Liver (tissue), 9 donors: ENCODE measurements around the gene RASGRF2. TPM values are rescaled to one million over a fixed set of nuclear protein-coding genes. Genes with fewer than 3 reads are reported as not detected.

Experiments used
- DNase-seq: peaks from one replicate; pipeline ENCODE4 v3.0.0-alpha.2; 2017; ENCODE audit warnings: low spot score
- H3K27ac ChIP-seq, 2 donors: one replicate each; pipeline ENCODE4 v1.7.0; 2013; ENCODE audit warnings: inconsistent platforms in 2 of 2, low read length in 2 of 2, control low read depth in 1 of 2, low read depth in 1 of 2, mild to moderate bottlenecking in 1 of 2
- H3K27me3 ChIP-seq, 4 donors: one replicate each; pipeline versions ENCODE4 v1.6.1 to v1.7.0; 2013; ENCODE audit warnings: low read length in 3 of 4, inconsistent platforms in 1 of 4, mild to moderate bottlenecking in 1 of 4, moderate library complexity in 1 of 4; ENCODE audit not compliant: control insufficient read depth in 4 of 4, insufficient read depth in 4 of 4
- H3K36me3 ChIP-seq, 4 donors: one replicate each; pipeline versions ENCODE4 v1.6.1 to v1.7.0; 2013; ENCODE audit warnings: low read length in 3 of 4, mild to moderate bottlenecking in 3 of 4, low read depth in 1 of 4, moderate library complexity in 1 of 4; ENCODE audit not compliant: control insufficient read depth in 4 of 4, insufficient read depth in 3 of 4
- H3K4me1 ChIP-seq, 4 donors: one replicate each; pipeline versions ENCODE4 v1.6.1 to v1.7.0; 2013; ENCODE audit warnings: low read length in 3 of 4, mild to moderate bottlenecking in 3 of 4, moderate library complexity in 1 of 4; ENCODE audit not compliant: control insufficient read depth in 4 of 4, insufficient read depth in 4 of 4
- H3K4me3 ChIP-seq, 3 donors: one replicate each; pipeline versions ENCODE4 v1.6.1 to v1.7.0; 2013; ENCODE audit warnings: low read length in 3 of 3, control low read depth in 1 of 3, low read depth in 1 of 3, mild to moderate bottlenecking in 1 of 3
- H3K9ac ChIP-seq, 2 donors: one replicate each; pipeline ENCODE4 v1.7.0; 2013; ENCODE audit warnings: low read length in 2 of 2, mild to moderate bottlenecking in 2 of 2, moderate library complexity in 2 of 2, control low read depth in 1 of 2, low read depth in 1 of 2
- H3K9me3 ChIP-seq, 4 donors: one replicate each; pipeline versions ENCODE4 v1.6.1 to v1.7.0; 2013; ENCODE audit warnings: low read length in 3 of 4; ENCODE audit not compliant: control insufficient read depth in 4 of 4
- ATF3 ChIP-seq: IDR thresholded peaks from 2 replicates; pipeline ENCODE4 v1.6.1; 2016; ENCODE audit warnings: antibody characterized with exemption
- CTCF ChIP-seq: fragments of 150-350 bp; IDR thresholded peaks from 2 replicates; pipeline ENCODE4 v1.5.1; 2017; ENCODE audit warnings: improper control_type of control experiment, low read depth, low read length; ENCODE audit not compliant: missing input control
- EGR1 ChIP-seq, 2 donors: IDR thresholded peaks; 2 replicates each; pipeline ENCODE4 v1.6.1; 2016 to 2018; ENCODE audit warnings: antibody characterized with exemption in 2 of 2, low read depth in 2 of 2
- FOXA1 ChIP-seq: IDR thresholded peaks from 2 replicates; pipeline ENCODE4 v1.6.1; 2016; ENCODE audit warnings: antibody characterized with exemption
- FOXA2 ChIP-seq: IDR thresholded peaks from 2 replicates; pipeline ENCODE4 v1.6.1; 2016; ENCODE audit warnings: antibody characterized with exemption
- GABPA ChIP-seq, 2 donors: IDR thresholded peaks in 1 of 2; conservative IDR thresholded peaks in 1 of 2; 2 replicates each; pipeline ENCODE4 v1.6.1; 2016; ENCODE audit warnings: antibody characterized with exemption in 2 of 2, mild to moderate bottlenecking in 1 of 2, moderate library complexity in 1 of 2
- HNF4A ChIP-seq, 2 donors: conservative IDR thresholded peaks; 2 replicates each; pipeline ENCODE4 v1.6.1; 2016; ENCODE audit warnings: antibody characterized with exemption in 2 of 2, mild to moderate bottlenecking in 2 of 2
- HNF4G ChIP-seq: IDR thresholded peaks from 2 replicates; pipeline ENCODE4 v1.6.1; 2016; ENCODE audit warnings: antibody characterized with exemption
- JUND ChIP-seq, 2 donors: IDR thresholded peaks; 2 replicates each; pipeline ENCODE4 v1.6.1; 2016; ENCODE audit warnings: antibody characterized with exemption in 2 of 2
- NR2F2 ChIP-seq: IDR thresholded peaks from 2 replicates; pipeline ENCODE4 v1.6.1; 2016; ENCODE audit warnings: antibody characterized with exemption
- RXRA ChIP-seq, 2 donors: IDR thresholded peaks; 2 replicates each; pipeline ENCODE4 v1.6.1; 2017 to 2018; ENCODE audit warnings: antibody characterized with exemption in 2 of 2, mild to moderate bottlenecking in 1 of 2
- SP1 ChIP-seq: IDR thresholded peaks from 2 replicates; pipeline ENCODE4 v1.6.1; 2018; ENCODE audit warnings: antibody characterized with exemption, mild to moderate bottlenecking
- TAF1 ChIP-seq: conservative IDR thresholded peaks from 2 replicates; pipeline ENCODE4 v1.6.1; 2016; ENCODE audit warnings: antibody characterized with exemption, mild to moderate bottlenecking
- YY1 ChIP-seq: IDR thresholded peaks from 2 replicates; pipeline ENCODE4 v1.6.1; 2016; ENCODE audit warnings: antibody characterized with exemption, mild to moderate bottlenecking
- ZBTB33 ChIP-seq: IDR thresholded peaks from 2 replicates; pipeline ENCODE4 v1.6.1; 2016; ENCODE audit warnings: antibody characterized with exemption
- WGBS: extraction: QIAGEN DNeasy Blood & Tissue Kit; methylation state at CpG from one replicate; pipeline ENCODE4 v1.1.7; 2013; 5-methylcytosine and 5-hydroxymethylcytosine counted together
- polyA plus RNA-seq, 2 donors: library from polyadenylated mRNA; stranded (reverse) in 1 of 2; unstranded in 1 of 2; fragments of 200-250 nt in 1 of 2; fragments of >200 nt in 1 of 2; fragmentation: Nextera tagmentation in 1 of 2; extraction: Ambion mirVana in 1 of 2; gene quantifications; one replicate each; pipeline versions ENCODE4 v1.2.1 to v1.2.3, GENCODE V29; 2013 to 2015
- total RNA-seq, 2 donors: library from RNA; depleted of rRNA; stranded (reverse); fragments of >200 nt; gene quantifications; one replicate each; pipeline ENCODE4 v1.2.3, GENCODE V29; 2014
- donor health status: healthy.
- donor health status: healthy.
- donor health status: healthy.
- donor health status: healthy.
- donor health status: healthy.

The RASGRF2 gene
- total and polyA plus RNA-seq, 4 donors = 0.12 to 3.3 (median 0.23) TPM

GRCh38 chr5:81066102-81066501, 105.9 kb downstream of the RASGRF2 start:
- Histone ChIP-seq H3K36me3 (no peaks in the 10 kb centered on the region), H3K9ac (no peak overlapping the region), H3K4me1 (no peaks in the 10 kb centered on the region), H3K9me3 (peaks cover 0 to 2% (median 0%) of the 10 kb centered on the region in 4 donors), H3K27ac (no peak overlapping the region), H3K4me3 (no peak overlapping the region), H3K27me3 (no peaks in the 10 kb centered on the region)
- TF ChIP-seq SP1 (no peak), HNF4G (no peak), HNF4A (conservative IDR thresholded peaks at IDR 0.05) (no peak), RXRA (IDR thresholded peaks at IDR 0.05) (no peak), GABPA (IDR thresholded peaks at IDR 0.05 in 1 of 2, conservative IDR thresholded peaks at IDR 0.05 in 1 of 2) (no peak), YY1 (no peak), JUND (IDR thresholded peaks at IDR 0.05) (no peak), CTCF (no peak), FOXA2 (no peak), ATF3 (no peak), EGR1 (IDR thresholded peaks at IDR 0.05; ENCODE audit: low read depth in 2 of 2) (no peak), ZBTB33 (no peak), FOXA1 (no peak), NR2F2 (no peak), TAF1 (no peak)
- no peak for DNase-seq
- WGBS = 96% methylated on average over 4 of the region's 4 CpGs

GRCh38 chr5:81067406-81067805, 107.2 kb downstream of the RASGRF2 start:
- DNase-seq = no peak
- no peak overlapping the region for H3K9ac ChIP-seq
- H3K27ac ChIP-seq = no peak overlapping the region
- WGBS = 84% methylated on average over 1 of the region's 1 CpG
- no peaks in the 10 kb centered on the region for H3K27me3 ChIP-seq
- H3K4me3 ChIP-seq = no peak overlapping the region
- TF ChIP-seq ZBTB33 = no peak
- no peak for TF ChIP-seq HNF4A (conservative IDR thresholded peaks at IDR 0.05)
- no peak for TF ChIP-seq EGR1 (IDR thresholded peaks at IDR 0.05; ENCODE audit: low read depth in 2 of 2)
- no peak for TF ChIP-seq JUND (IDR thresholded peaks at IDR 0.05)
- TF ChIP-seq YY1 = no peak
- H3K4me1 ChIP-seq = no peaks in the 10 kb centered on the region
- peaks cover 0 to 2% (median 0%) of the 10 kb centered on the region in 4 donors for H3K9me3 ChIP-seq
- no peaks in the 10 kb centered on the region for H3K36me3 ChIP-seq
